IMR-90 (cell line): ENCODE results near the gene TMPRSS7. TPM values are rescaled to one million over a fixed set of nuclear protein-coding genes. Genes with fewer than 3 reads are reported as not detected.

Experiments used
- ATAC-seq: fragments of 200-7000 bp; cut with Tn5 transposase; 2 replicates; pipeline ENCODE4 v1.9.1; 2020; ENCODE audit warnings: low read depth, mild to moderate bottlenecking, moderate library complexity
- BruUV-seq: library from RNA; stranded (reverse); fragments of 400-500 nt; replicated peaks from 2 replicates; lab custom pipeline; 2021; lab: Mats Ljungman, UMichigan
- CTCF ChIA-PET: fragments of 300-600 bp; formaldehyde crosslinking; extraction: SDS; loops from one replicate; lab custom pipeline; 2021; ENCODE audit warnings: antibody characterized with exemption; lab: Yijun Ruan, JAX
- POLR2A ChIA-PET: fragments of 300-600 bp; sonication (Branson Sonifier 250); formaldehyde crosslinking; loops from one replicate; lab custom pipeline; 2022; ENCODE audit warnings: antibody characterized with exemption; ENCODE audit not compliant: unreplicated experiment; lab: Charles Lee
- DNase-seq: peaks from one replicate; pipeline ENCODE4 v3.0.0; 2013
- H2AFZ ChIP-seq: replicated peaks from 2 replicates; pipeline ENCODE3; 2013; ENCODE audit warnings: low read length, mild to moderate bottlenecking; ENCODE audit not compliant: poor library complexity
- H2AK5ac ChIP-seq: 2 replicates; pipeline ENCODE4 v1.6.1; 2013; ENCODE audit warnings: low read depth, low read length, inconsistent platforms
- H2AK9ac ChIP-seq: replicated peaks from 2 replicates; pipeline ENCODE3; 2013; ENCODE audit warnings: mild to moderate bottlenecking, low read depth, low read length, moderate library complexity; ENCODE audit not compliant: poor library complexity
- H2BK120ac ChIP-seq: 2 replicates; pipeline ENCODE4 v1.6.1; 2013; ENCODE audit warnings: low read depth, low read length, inconsistent platforms
- H2BK15ac ChIP-seq: 3 replicates; pipeline ENCODE4 v1.6.1; 2013; ENCODE audit warnings: low read depth, low read length, inconsistent platforms
- H2BK20ac ChIP-seq: 2 replicates; pipeline ENCODE4 v1.6.1; 2013; ENCODE audit warnings: low read depth, mild to moderate bottlenecking, inconsistent platforms, low read length, moderate library complexity
- H2BK5ac ChIP-seq: 2 replicates; pipeline ENCODE4 v1.6.1; 2013; ENCODE audit warnings: mild to moderate bottlenecking, low read depth, low read length, inconsistent platforms; ENCODE audit not compliant: poor library complexity, severe bottlenecking
- H3K14ac ChIP-seq: replicated peaks from 2 replicates; pipeline ENCODE4 v1.6.1; 2013; ENCODE audit warnings: low read depth, low read length, inconsistent platforms
- H3K18ac ChIP-seq: 2 replicates; pipeline ENCODE4 v1.6.1; 2013; ENCODE audit warnings: low read depth, low read length, control low read depth
- H3K23ac ChIP-seq: 2 replicates; pipeline ENCODE4 v1.6.1; 2013; ENCODE audit warnings: low read depth, low read length, inconsistent platforms
- H3K27ac ChIP-seq: 2 replicates; pipeline ENCODE4 v1.5.1; 2013; ENCODE audit warnings: mild to moderate bottlenecking, control low read depth, low read length; ENCODE audit not compliant: insufficient read depth
- H3K27me3 ChIP-seq: 2 replicates; pipeline ENCODE4 v1.6.1; 2013; ENCODE audit warnings: low read length; ENCODE audit not compliant: control insufficient read depth, insufficient read depth
- H3K36me3 ChIP-seq: 2 replicates; pipeline ENCODE4 v1.6.1; 2013; ENCODE audit warnings: low read length, mixed read lengths; ENCODE audit not compliant: control insufficient read depth, insufficient read depth
- H3K4ac ChIP-seq: 2 replicates; pipeline ENCODE4 v1.6.1; 2013; ENCODE audit warnings: low read depth, low read length, inconsistent platforms
- H3K4me1 ChIP-seq: 2 replicates; pipeline ENCODE4 v1.6.1; 2013; ENCODE audit warnings: low read length, mixed read lengths; ENCODE audit not compliant: control insufficient read depth, insufficient read depth
- H3K4me2 ChIP-seq: 2 replicates; pipeline ENCODE4 v1.6.1; 2013; ENCODE audit warnings: low read depth, mild to moderate bottlenecking, control low read depth, low read length, moderate library complexity
- H3K4me3 ChIP-seq: 2 replicates; pipeline ENCODE4 v1.5.1; 2013; ENCODE audit warnings: low read depth, mild to moderate bottlenecking, control low read depth, low read length, moderate library complexity; ENCODE audit not compliant: insufficient read depth
- H3K56ac ChIP-seq: 2 replicates; pipeline ENCODE4 v1.6.1; 2013; ENCODE audit warnings: low read length, inconsistent platforms; ENCODE audit not compliant: insufficient read depth; ENCODE audit errors: extremely low read depth
- H3K79me1 ChIP-seq, 2 experiments: 2 replicates each; pipeline ENCODE4 v1.6.1; 2013; ENCODE audit warnings: low read length in 2 of 2, inconsistent platforms in 1 of 2, low read depth in 1 of 2
- H3K9ac ChIP-seq: 2 replicates; pipeline ENCODE4 v1.6.1; 2013; ENCODE audit warnings: low read depth, low read length, control low read depth
- H3K9me1 ChIP-seq: 2 replicates; pipeline ENCODE4 v1.6.1; 2013; ENCODE audit warnings: low read length, inconsistent platforms; ENCODE audit not compliant: insufficient read depth
- H3K9me3 ChIP-seq: 2 replicates; pipeline ENCODE4 v1.6.1; 2013; ENCODE audit warnings: low read length; ENCODE audit not compliant: control insufficient read depth, insufficient read depth
- H4K20me1 ChIP-seq: 2 replicates; pipeline ENCODE4 v1.6.1; 2013; ENCODE audit warnings: low read length, inconsistent platforms; ENCODE audit not compliant: insufficient read depth
- H4K5ac ChIP-seq: 2 replicates; pipeline ENCODE4 v1.6.1; 2013; ENCODE audit warnings: mild to moderate bottlenecking, low read depth, low read length, control low read depth
- H4K8ac ChIP-seq, 2 experiments: 2 replicates each; pipeline ENCODE4 v1.6.1; 2013; ENCODE audit warnings: low read depth in 2 of 2, low read length in 2 of 2, control low read depth in 1 of 2, inconsistent platforms in 1 of 2
- H4K91ac ChIP-seq: 2 replicates; pipeline ENCODE4 v1.6.1; 2013; ENCODE audit warnings: low read depth, low read length, inconsistent platforms; ENCODE audit not compliant: insufficient read depth
- CEBPB ChIP-seq: IDR thresholded peaks from 2 replicates; pipeline ENCODE4 v1.6.1; 2012; ENCODE audit warnings: low read depth, low read length, improper control_type of control experiment
- CHD1 ChIP-seq: IDR thresholded peaks from 2 replicates; pipeline ENCODE4 v1.6.1; 2012; ENCODE audit warnings: low read depth, low read length, improper control_type of control experiment
- CTCF ChIP-seq: conservative IDR thresholded peaks from 2 replicates; pipeline ENCODE4 v1.5.1; 2012; ENCODE audit warnings: mild to moderate bottlenecking, low read depth, low read length, improper control_type of control experiment
- ELK1 ChIP-seq: fragments of 150-350 bp; IDR thresholded peaks from 2 replicates; pipeline ENCODE4 v1.6.1; 2016; ENCODE audit warnings: low read depth, mild to moderate bottlenecking, low read length, moderate library complexity, borderline replicate concordance
- FOS ChIP-seq: fragments of 150-350 bp; IDR thresholded peaks from 2 replicates; pipeline ENCODE4 v1.6.1; 2016; ENCODE audit warnings: low read depth, low read length
- MAFK ChIP-seq: IDR thresholded peaks from 2 replicates; pipeline ENCODE4 v1.6.1; 2012; ENCODE audit warnings: low read depth, low read length, improper control_type of control experiment
- MAZ ChIP-seq: IDR thresholded peaks from 2 replicates; pipeline ENCODE4 v1.6.1; 2012; ENCODE audit warnings: low read depth, mild to moderate bottlenecking, low read length, improper control_type of control experiment, moderate library complexity, borderline replicate concordance
- MXI1 ChIP-seq: IDR thresholded peaks from 2 replicates; pipeline ENCODE4 v1.6.1; 2012; ENCODE audit warnings: low read depth, mild to moderate bottlenecking, low read length, moderate library complexity, borderline replicate concordance
- NFE2L2 ChIP-seq: fragments of 150-350 bp; IDR thresholded peaks from 2 replicates; pipeline ENCODE4 v1.6.1; 2016; ENCODE audit warnings: low read depth, mild to moderate bottlenecking, low read length
- POLR2A ChIP-seq: IDR thresholded peaks from 2 replicates; pipeline ENCODE4 v1.6.1; 2012; ENCODE audit warnings: mild to moderate bottlenecking, low read depth, low read length
- RAD21 ChIP-seq: IDR thresholded peaks from 2 replicates; pipeline ENCODE4 v1.6.1; 2012; ENCODE audit warnings: low read length, improper control_type of control experiment
- RCOR1 ChIP-seq: IDR thresholded peaks from 2 replicates; pipeline ENCODE4 v1.6.1; 2012; ENCODE audit warnings: mild to moderate bottlenecking, low read length, improper control_type of control experiment; ENCODE audit not compliant: insufficient replicate concordance
- RFX5 ChIP-seq: IDR thresholded peaks from 2 replicates; pipeline ENCODE4 v1.8.0; 2012; ENCODE audit warnings: low read depth, mild to moderate bottlenecking, low read length, moderate library complexity
- SMC3 ChIP-seq: fragments of 150-350 bp; IDR thresholded peaks from 2 replicates; pipeline ENCODE4 v1.6.1; 2016; ENCODE audit warnings: low read depth, mild to moderate bottlenecking, antibody characterized with exemption, low read length, moderate library complexity
- USF2 ChIP-seq: fragments of 150-350 bp; IDR thresholded peaks from 2 replicates; pipeline ENCODE4 v1.6.1; 2017; ENCODE audit warnings: mild to moderate bottlenecking, antibody characterized with exemption, low read length, low read depth
- WGBS, 2 experiments: methylation state at CpG; one replicate each; pipeline versions ENCODE4 v1.1.5 to v1.1.7; 2013; ENCODE audit warnings: missing lambda C conversion rate in 2 of 2; ENCODE audit not compliant: insufficient read length in 1 of 2; ENCODE audit errors: extremely low coverage in 2 of 2; 5-methylcytosine and 5-hydroxymethylcytosine counted together
- dilution Hi-C: fragments of 300-500 bp; cut with HindIII; formaldehyde crosslinking; loops from one replicate; pipeline ENCODE4 v1.14.3; 2018; ENCODE audit warnings: low sequenced_read_pairs; ENCODE audit not compliant: unreplicated experiment
- in situ Hi-C: fragments of 300-500 bp; cut with MboI; formaldehyde crosslinking; loops from 3 replicates; pipeline ENCODE4 v1.14.3; 2019; ENCODE audit warnings: low sequenced_read_pairs, inconsistent platforms, mixed read lengths
- intact Hi-C: fragments of 100-400 bp; cut with micrococcal nuclease; formaldehyde crosslinking; loops from 2 replicates; pipeline ENCODE4 v1.10.0; 2022
- polyA plus RNA-seq, 3 experiments: library from polyadenylated mRNA; depleted of rRNA; stranded (reverse); fragments of >200 nt; gene quantifications; 2 replicates each; pipeline ENCODE4 v1.2.3, GENCODE V29; 2012; ENCODE audit warnings: low replicate concordance in 1 of 3
- total RNA-seq: library from RNA; depleted of rRNA; stranded (reverse); fragments of >200 nt; gene quantifications from 2 replicates; pipeline ENCODE4 v1.2.3, GENCODE V29; 2012

Gene TMPRSS7
- total and polyA plus RNA-seq, 2 of the 4 experiments (the other 2 are of a cell fraction): 0.07 TPM; not detected in 1

- Histone ChIP-seq H2AK9ac (no peak overlapping the region), H2AFZ (no peak overlapping the region), H3K4ac (no peak overlapping the region), H3K9ac (no peak overlapping the region), H3K23ac (no peak overlapping the region), H3K4me3 (no peak overlapping the region), H2BK15ac (no peak overlapping the region), H3K56ac (no peak overlapping the region), H2BK120ac (no peak overlapping the region), H3K9me1 (no peaks in the 10 kb centered on the region), H3K9me3 (no peaks in the 10 kb centered on the region), H3K79me1 (no peaks in the 10 kb centered on the region), H3K4me1 (no peaks in the 10 kb centered on the region), H4K8ac (no peak overlapping the region), H4K91ac (no peak overlapping the region), H2BK5ac (no peak overlapping the region), H3K27ac (no peak overlapping the region), H2AK5ac (no peak overlapping the region), H4K5ac (no peak overlapping the region), H2BK20ac (no peak overlapping the region), H3K4me2 (no peak overlapping the region), H3K27me3 (no peaks in the 10 kb centered on the region), H3K18ac (no peak overlapping the region), H3K36me3 (no peaks in the 10 kb centered on the region), H4K20me1 (no peaks in the 10 kb centered on the region), H3K14ac (no peak overlapping the region)
- no CpG with 5 or more reads among the region's 1 CpG for WGBS, 2 experiments
- dilution Hi-C loops: no loop called here
- ChIA-PET CTCF (no interaction called here), POLR2A (no interaction called here)
- ATAC-seq (no peak), DNase-seq (no peak)
- TF ChIP-seq MXI1 (no peak), SMC3 (no peak), FOS (no peak), RCOR1 (no peak), RFX5 (no peak), NFE2L2 (no peak), MAZ (no peak), CHD1 (no peak), CTCF (no peak), MAFK (no peak), CEBPB (no peak), RAD21 (no peak), USF2 (no peak), POLR2A (no peak), ELK1 (no peak)
- in situ Hi-C loops: no loop called here
- intact Hi-C loops: no loop called here
- no TSS peak for BruUV-seq
These were observed 13.9 kb upstream of the TMPRSS7 start for GRCh38 chr3:112020674-112021085.
